BLaER1 (cell line): Measurements from ENCODE around the gene HOXB7.

Experiments used
- H3K27ac ChIP-seq: shearing (Covaris generic); formaldehyde crosslinking; 2 replicates; pipeline ENCODE4 v1.8.1; 2022
- H3K27me3 ChIP-seq: shearing (Covaris generic); formaldehyde crosslinking; 2 replicates; pipeline ENCODE4 v1.8.1; 2022
- H3K36me3 ChIP-seq: shearing (Covaris generic); formaldehyde crosslinking; 2 replicates; pipeline ENCODE4 v1.8.1; 2022
- H3K4me1 ChIP-seq: shearing (Covaris generic); formaldehyde crosslinking; 2 replicates; pipeline ENCODE4 v1.8.1; 2022
- H3K4me2 ChIP-seq: shearing (Covaris generic); formaldehyde crosslinking; 2 replicates; pipeline ENCODE4 v1.8.1; 2022
- H3K4me3 ChIP-seq: shearing (Covaris generic); formaldehyde crosslinking; 2 replicates; pipeline ENCODE4 v1.8.1; 2022
- H3K9ac ChIP-seq: shearing (Covaris generic); formaldehyde crosslinking; 2 replicates; pipeline ENCODE4 v1.8.1; 2022
- H3K9me3 ChIP-seq: shearing (Covaris generic); formaldehyde crosslinking; 2 replicates; pipeline ENCODE4 v1.8.1; 2022
- H4K20me1 ChIP-seq: shearing (Covaris generic); formaldehyde crosslinking; 2 replicates; pipeline ENCODE4 v1.8.1; 2022
- Cebpa-rat ChIP-seq: shearing (Covaris generic); IDR thresholded peaks from 2 replicates; pipeline ENCODE4 v1.8.1; 2022

Gene HOXB7

DNA sequence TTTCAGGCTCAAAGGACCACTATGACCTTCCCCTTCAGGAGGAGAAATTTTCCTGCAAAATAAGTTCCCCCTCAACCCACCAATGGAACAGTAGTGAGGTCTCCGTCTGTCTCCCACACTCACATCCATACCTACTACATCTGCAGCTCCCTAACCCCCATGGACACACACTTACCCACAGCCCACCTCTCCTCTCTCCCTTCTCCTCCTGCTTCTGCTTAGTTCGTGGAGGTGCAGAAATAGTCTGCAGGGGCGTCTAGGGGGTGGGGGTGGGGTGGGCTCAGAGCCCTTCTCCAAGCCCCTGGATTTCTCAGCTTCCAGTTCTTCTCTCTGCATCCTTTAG lies 41.6 kb downstream of the HOXB7 start:
- H3K36me3 ChIP-seq: no peaks in the 10 kb centered on the region
- H4K20me1 ChIP-seq: peaks cover 96% of the 10 kb centered on the region
- no peak overlapping the region for H3K4me2 ChIP-seq
- H3K9ac ChIP-seq: no peak overlapping the region
- H3K4me3 ChIP-seq: no peak overlapping the region
- H3K27me3 ChIP-seq: peaks cover 99% of the 10 kb centered on the region
- no peak for TF ChIP-seq Cebpa-rat
- no peaks in the 10 kb centered on the region for H3K4me1 ChIP-seq
- H3K27ac ChIP-seq: no peak overlapping the region
- no peaks in the 10 kb centered on the region for H3K9me3 ChIP-seq

- no peak for TF ChIP-seq Cebpa-rat
- H3K36me3 ChIP-seq: no peaks in the 10 kb centered on the region
- H3K27ac ChIP-seq: no peak overlapping the region
- no peaks in the 10 kb centered on the region for H3K4me1 ChIP-seq
- no peaks in the 10 kb centered on the region for H3K9me3 ChIP-seq
- no peak overlapping the region for H3K4me3 ChIP-seq
- H3K4me2 ChIP-seq: no peak overlapping the region
- no peak overlapping the region for H3K9ac ChIP-seq
- peaks cover 99% of the 10 kb centered on the region for H3K27me3 ChIP-seq
- H4K20me1 ChIP-seq: peaks cover 91% of the 10 kb centered on the region
Observed at GRCh38 chr17:48568499-48569239, 42.1 kb downstream of the HOXB7 start.

GRCh38 chr17:48567646-48568354 lies 43.0 kb downstream of the HOXB7 start:
- Histone ChIP-seq H3K9me3 (no peaks in the 10 kb centered on the region), H3K27ac (no peak overlapping the region), H3K4me3 (no peak overlapping the region), H4K20me1 (peaks cover 91% of the 10 kb centered on the region), H3K4me1 (no peaks in the 10 kb centered on the region), H3K9ac (no peak overlapping the region), H3K27me3 (peaks cover 99% of the 10 kb centered on the region), H3K4me2 (no peak overlapping the region), H3K36me3 (no peaks in the 10 kb centered on the region)
- TF ChIP-seq Cebpa-rat: no peak

DNA sequence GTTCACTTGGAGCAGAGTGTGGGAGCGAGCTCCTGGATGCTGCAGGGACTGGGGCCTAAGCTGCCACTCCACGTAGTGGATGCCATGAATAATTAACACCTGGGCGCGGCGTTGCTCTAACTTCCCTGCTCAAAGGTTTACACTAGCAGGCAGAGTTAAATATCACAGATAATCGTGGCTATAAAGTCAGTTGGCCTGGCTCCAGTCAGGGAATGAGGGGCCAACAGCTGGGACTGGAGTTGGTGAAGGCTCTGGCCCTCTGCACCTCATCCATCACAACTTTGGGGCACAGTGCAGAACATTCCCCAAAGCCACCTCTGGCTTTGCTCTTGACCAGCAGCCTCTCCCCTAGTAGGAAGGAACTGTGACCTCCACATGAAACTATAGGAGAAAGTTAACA lies 43.6 kb downstream of the HOXB7 start:
- Histone ChIP-seq H3K9me3 (no peaks in the 10 kb centered on the region), H3K9ac (no peak overlapping the region), H3K4me2 (no peak overlapping the region), H3K27ac (no peak overlapping the region), H3K4me3 (no peak overlapping the region), H3K27me3 (peaks cover 99% of the 10 kb centered on the region), H3K4me1 (no peaks in the 10 kb centered on the region), H4K20me1 (peaks cover 88% of the 10 kb centered on the region), H3K36me3 (no peaks in the 10 kb centered on the region)
- TF ChIP-seq Cebpa-rat: no peak

DNA sequence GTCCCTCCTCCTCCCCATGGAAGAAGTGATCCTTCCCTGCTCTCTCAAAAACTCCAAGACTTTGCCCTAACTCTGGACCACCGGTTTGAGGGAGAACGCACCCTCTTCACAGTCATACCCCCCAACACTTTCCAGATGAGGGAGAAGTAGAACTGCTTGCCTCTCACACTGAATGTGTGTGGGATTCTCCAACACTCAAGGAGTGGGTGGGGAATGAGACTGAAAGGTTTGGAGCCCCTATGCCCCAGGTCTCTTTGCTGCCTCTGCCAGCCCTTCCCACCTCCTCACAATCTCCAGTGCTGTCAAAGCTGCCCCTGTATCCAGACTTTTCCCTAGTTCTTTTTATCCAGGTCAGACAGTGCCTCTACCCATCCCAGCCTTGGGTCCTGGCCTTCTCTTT lies 44.1 kb downstream of the HOXB7 start:
- Histone ChIP-seq H3K27ac (no peak overlapping the region), H3K9ac (no peak overlapping the region), H4K20me1 (peaks cover 83% of the 10 kb centered on the region), H3K4me3 (no peak overlapping the region), H3K4me2 (no peak overlapping the region), H3K27me3 (peaks cover 99% of the 10 kb centered on the region), H3K36me3 (no peaks in the 10 kb centered on the region), H3K4me1 (no peaks in the 10 kb centered on the region), H3K9me3 (no peaks in the 10 kb centered on the region)
- TF ChIP-seq Cebpa-rat: no peak

DNA sequence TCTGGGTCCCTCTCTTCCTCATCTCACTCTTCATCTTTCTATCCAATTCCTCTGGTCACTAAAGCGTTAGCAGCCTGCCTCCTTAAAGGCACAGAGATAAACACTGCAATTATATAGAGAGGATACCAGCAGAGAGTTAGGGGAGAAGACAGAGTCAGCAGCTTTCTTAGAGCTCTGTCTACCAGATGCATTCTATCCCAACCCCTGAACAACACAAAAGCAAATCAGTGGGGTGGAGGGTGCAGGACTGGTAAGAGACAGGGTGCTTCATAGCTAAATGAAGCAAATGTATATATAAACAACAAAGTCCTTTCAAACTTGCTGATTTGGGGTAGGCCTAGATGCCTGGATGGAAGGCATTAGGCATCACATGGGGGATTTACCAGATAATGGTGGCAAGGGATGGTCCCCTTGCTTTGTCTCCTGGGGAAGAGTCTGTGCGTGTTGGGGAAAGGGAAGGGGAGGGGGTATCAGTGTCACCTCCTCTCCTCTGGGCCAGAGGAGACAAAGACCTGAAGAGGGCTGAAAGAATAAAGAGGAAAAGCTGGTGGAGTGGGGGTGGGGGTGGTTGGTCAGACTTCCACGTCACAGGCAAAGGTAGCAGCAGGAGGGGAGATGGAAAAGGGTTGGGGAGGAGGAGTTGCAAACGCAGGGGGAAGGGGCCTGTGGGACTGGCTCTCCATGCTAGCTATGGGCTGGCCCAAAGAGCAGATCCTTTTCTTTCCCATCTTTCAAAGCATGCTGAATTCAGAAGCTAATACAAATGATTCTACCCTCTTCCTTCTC lies 44.7 kb downstream of the HOXB7 start:
- H3K4me3 ChIP-seq: no peak overlapping the region
- H3K9me3 ChIP-seq: no peaks in the 10 kb centered on the region
- peaks cover 99% of the 10 kb centered on the region for H3K27me3 ChIP-seq
- H3K9ac ChIP-seq: no peak overlapping the region
- no peaks in the 10 kb centered on the region for H3K4me1 ChIP-seq
- no peaks in the 10 kb centered on the region for H3K36me3 ChIP-seq
- H4K20me1 ChIP-seq: peaks cover 77% of the 10 kb centered on the region
- no peak overlapping the region for H3K27ac ChIP-seq
- no peak overlapping the region for H3K4me2 ChIP-seq
- no peak for TF ChIP-seq Cebpa-rat

- Histone ChIP-seq H4K20me1 (peaks cover 74% of the 10 kb centered on the region), H3K4me2 (no peak overlapping the region)
Observed at GRCh38 chr17:48565022-48565554, 45.7 kb downstream of the HOXB7 start.

DNA sequence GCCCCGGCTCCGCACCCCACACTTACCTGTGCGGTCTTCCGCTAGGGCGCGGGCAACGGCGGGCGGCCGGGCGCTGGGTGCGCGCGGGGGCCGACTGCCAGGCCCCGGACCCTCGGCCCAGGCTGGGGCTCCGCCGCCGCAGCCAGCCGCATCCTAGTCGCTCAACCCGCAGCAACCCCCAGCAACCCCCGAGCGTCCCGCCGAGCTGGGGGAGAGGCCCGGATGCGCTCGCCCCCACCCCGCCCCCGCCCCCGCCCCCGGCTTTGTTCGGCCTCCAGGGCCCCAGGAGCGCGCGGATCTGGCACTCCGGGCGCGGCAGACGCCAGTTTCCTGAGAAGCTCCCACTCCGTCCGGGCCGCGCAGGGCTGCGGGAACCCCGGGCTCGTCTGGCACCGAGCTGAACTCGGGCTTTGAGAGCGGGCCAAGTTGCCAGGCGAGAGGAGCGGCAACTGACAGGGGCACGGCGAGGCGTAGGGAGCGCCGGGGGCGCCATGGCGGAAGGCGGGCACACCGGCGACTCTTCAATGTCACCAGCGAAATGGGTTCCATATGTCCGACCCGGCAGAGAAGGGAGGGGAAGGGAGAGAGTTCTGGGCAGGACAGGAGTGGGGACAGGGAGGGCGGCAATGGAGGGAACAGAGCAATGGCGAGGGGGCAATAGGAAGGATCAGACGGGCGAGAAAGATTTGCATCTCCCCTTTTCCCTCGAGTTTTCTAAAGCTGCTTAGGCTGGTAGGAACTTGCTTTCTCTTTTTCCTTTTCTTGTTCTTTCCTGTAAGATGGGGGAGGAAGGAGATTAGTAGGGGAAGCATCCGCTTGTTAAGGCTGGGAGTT lies 46.4 kb downstream of the HOXB7 start:
- H3K4me2 ChIP-seq: no peak overlapping the region
- no peaks in the 10 kb centered on the region for H3K36me3 ChIP-seq
- H3K9me3 ChIP-seq: no peaks in the 10 kb centered on the region
- no peak overlapping the region for H3K27ac ChIP-seq
- no peaks in the 10 kb centered on the region for H3K4me1 ChIP-seq
- no peak overlapping the region for H3K9ac ChIP-seq
- peaks cover 75% of the 10 kb centered on the region; the same call in 1 of the 2 replicates for H4K20me1 ChIP-seq
- TF ChIP-seq Cebpa-rat: no peak
- H3K4me3 ChIP-seq: no peak overlapping the region
- peaks cover 99% of the 10 kb centered on the region for H3K27me3 ChIP-seq

More at GRCh38 chr17:48565022-48565554, 45.7 kb downstream of the HOXB7 start:
- H3K27ac ChIP-seq: no peak overlapping the region
- no peaks in the 10 kb centered on the region for H3K4me1 ChIP-seq
- peaks cover 99% of the 10 kb centered on the region for H3K27me3 ChIP-seq
- H3K9ac ChIP-seq: no peak overlapping the region
- no peaks in the 10 kb centered on the region for H3K9me3 ChIP-seq
- no peak for TF ChIP-seq Cebpa-rat
- no peaks in the 10 kb centered on the region for H3K36me3 ChIP-seq
- H3K4me3 ChIP-seq: no peak overlapping the region

DNA sequence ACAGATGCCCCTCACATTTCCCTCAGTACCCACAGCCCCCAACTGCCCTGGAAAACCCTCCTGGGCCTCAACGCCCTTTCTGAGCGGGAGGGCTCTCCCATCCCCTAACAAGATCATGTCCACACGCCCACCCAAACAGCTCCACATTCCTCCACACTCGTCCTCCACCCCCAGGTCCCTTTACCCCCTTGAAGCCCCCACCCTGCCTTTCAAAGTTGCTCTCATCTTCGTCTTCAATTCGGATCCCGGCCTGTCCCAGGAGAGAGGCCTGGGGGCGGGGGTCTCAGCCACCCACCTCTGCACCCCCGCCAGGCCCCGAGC lies 47.0 kb downstream of the HOXB7 start:
- TF ChIP-seq Cebpa-rat: no peak
- Histone ChIP-seq H3K36me3 (no peaks in the 10 kb centered on the region), H3K4me3 (no peak overlapping the region), H3K9me3 (no peaks in the 10 kb centered on the region), H3K9ac (no peak overlapping the region), H3K27ac (no peak overlapping the region), H3K27me3 (peaks cover 99% of the 10 kb centered on the region), H3K4me2 (no peak overlapping the region), H4K20me1 (peaks cover 76% of the 10 kb centered on the region; the same call in 1 of the 2 replicates), H3K4me1 (no peaks in the 10 kb centered on the region)
